GM18951 (cell line): ENCODE data around the gene DAZAP2.
"Not testable (repeated sequence)": the region's sequence is repeated elsewhere in the genome, so short reads cannot be mapped to it uniquely, and the experiment has no call there.

Experiments
- POLR2A ChIP-seq: IDR thresholded peaks from 4 replicates; pipeline ENCODE4 v1.6.1; 2011; ENCODE audit warnings: mild to moderate bottlenecking; ENCODE audit not compliant: insufficient read length, insufficient read depth; ENCODE audit errors: extremely low read depth
- in situ Hi-C: fragments of 300-500 bp; cut with MboI; formaldehyde crosslinking; loops from one replicate; pipeline ENCODE4 v1.12.0; 2022; ENCODE audit warnings: low sequenced_read_pairs, mixed read lengths, inconsistent platforms; ENCODE audit not compliant: unreplicated experiment

Gene DAZAP2

DNA sequence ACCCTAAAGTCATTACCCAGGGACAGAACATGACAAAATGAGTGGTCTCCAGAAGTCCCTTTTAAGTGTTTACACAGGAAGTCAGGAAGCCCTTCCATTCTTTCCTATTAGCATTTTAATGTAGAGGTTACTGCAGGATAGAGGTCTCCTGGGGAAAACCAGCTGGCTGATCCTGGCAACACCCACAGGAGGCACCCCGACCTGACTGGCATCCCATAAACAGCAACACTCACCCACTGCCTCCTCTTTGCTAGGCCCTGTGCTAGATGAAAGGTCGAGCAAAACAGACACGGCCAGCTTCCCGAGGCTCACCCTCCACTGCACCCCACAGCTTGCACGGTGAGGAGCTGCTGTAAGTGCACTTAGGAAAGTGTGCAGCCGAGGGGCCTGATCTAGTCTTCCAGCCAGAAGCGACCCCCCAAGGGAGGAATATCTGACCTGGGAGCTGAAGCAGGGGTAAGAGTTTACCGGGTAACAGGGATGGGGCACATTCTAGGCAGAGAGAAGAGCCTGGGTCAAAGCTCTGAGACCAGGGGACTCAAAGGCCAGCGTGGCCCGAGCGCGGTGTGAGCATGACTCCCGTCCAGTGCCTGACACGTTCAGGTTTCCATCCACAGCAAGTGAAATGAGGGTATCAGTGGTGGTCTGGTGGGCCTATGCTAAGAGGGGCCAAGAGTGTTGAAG, 9.0 kb downstream of the DAZAP2 start:
- in situ Hi-C loops: no loop called here
- no peak for TF ChIP-seq POLR2A

DNA sequence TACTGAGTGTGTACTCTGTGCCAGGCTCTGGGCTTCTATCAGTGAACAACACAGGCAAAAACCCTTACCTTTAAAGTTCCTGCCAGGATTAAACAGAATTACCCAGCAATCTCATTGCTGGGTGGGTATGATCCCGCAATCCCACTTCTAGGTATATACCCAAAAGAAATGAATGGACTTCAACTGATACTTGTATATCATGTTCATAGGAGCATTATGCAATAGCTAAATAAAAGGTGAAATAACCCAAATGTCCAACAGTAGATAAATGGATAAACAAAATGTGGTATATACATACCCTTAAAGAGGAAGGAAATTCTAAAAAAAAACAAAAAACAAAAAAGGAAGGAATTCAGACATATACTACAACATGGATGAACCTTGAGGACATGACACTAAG, 14.7 kb downstream of the DAZAP2 start:
- in situ Hi-C loops: no loop called here
- TF ChIP-seq POLR2A: no peak

DNA sequence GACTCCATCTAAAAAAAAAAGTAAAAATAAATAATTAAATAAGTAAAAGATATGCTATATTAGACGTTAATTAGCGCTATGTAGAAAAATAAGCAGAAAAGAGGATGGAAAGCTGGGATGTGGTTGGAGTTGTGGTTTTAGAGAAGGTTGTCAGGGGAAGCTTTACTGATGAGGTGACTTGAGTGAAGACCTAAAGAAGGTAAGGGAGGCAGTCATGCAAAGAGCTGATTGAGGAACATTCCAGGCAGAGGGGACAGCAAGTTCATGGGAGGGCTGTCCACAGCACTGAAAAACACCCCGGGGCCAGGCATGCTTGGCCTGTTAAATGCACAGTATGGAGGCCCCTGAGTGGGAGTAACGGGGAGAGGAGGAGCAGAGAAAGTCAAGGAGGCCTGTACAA, 15.9 kb downstream of the DAZAP2 start:
- in situ Hi-C loops: no loop called here
- TF ChIP-seq POLR2A: no peak

DNA sequence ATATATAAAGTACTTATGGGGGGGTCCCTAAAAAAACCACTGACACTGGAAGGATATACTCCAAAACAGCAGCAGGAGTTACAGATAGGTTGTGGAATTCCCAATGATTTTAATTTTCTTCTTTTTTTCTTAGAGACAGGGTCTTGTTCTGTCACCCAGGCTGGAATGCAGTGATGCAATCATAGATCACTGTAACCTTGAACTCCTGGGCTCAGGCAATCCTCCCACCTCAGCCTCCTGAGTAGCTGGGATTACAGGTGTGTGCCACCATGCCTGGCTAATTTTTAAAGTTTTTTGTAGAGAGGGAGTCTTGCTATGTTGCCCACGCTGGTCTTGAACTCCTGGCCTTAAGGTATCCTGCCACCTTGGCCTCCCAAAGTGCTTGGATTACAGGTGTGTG, 21.0 kb downstream of the DAZAP2 start:
- in situ Hi-C loops: not testable (repeated sequence)

DNA sequence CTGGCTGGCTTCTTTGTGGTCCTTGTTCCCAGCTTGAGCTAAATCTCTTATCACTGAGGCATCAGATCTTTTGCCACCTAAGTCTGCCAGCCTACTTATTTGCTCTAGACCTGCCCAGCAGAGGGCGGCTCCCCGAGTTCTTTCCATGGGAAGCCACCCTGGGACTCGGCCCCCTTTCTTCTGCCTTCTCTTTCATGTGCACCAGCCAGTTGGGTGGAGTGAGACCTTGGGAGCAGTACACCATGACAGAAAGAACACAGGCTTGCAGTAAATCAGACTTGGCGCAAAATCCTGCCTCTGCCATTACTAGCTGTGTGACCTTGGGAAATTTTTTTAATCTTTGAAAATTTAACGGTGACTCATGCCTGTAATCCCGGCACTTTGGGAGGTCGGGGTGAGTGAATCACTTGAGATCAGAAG, 24.1 kb downstream of the DAZAP2 start:
- in situ Hi-C loops: no loop called here
- no peak for TF ChIP-seq POLR2A

DNA sequence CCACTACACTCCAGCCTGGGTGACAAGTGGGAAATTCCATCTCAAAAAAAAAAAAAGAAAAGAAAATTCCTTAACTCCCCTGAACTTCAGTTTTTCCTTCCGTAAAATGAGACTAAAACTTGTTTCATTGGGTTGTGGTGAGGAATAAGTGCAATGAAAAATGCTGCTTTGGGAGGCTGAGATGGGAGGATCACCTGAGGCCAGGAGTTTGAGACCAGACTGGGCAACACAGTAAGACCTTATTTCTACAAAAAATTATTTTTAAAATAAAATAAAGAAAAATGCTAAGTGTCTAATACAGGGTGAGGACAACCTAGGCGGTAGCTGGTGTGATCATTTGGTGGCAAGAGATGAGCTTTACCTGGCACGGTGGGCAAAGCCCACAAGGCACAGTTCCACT, 24.7 kb downstream of the DAZAP2 start:
- in situ Hi-C loops: no loop called here
- TF ChIP-seq POLR2A: no peak

DNA sequence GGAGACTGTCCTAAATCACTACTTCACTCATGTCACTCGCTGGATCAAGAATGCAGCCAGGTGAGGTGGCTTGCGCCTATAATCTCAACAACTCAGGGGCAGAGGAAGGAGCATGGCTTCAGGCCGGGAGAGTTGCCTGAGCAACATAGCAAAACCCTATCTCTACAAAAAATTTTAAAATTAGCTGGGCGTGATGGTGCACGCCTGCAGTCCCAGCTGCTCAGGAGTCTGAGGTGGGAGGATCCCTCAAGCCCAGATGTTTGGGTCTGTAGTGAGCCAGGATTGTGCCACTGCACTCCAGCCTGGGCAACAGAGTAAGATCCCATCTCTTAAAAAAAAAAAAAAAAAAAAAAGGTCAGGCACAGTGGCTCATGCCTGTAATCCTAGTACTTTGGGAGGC, 25.7 kb downstream of the DAZAP2 start:
- no peak for TF ChIP-seq POLR2A
- in situ Hi-C loops: no loop called here

DNA sequence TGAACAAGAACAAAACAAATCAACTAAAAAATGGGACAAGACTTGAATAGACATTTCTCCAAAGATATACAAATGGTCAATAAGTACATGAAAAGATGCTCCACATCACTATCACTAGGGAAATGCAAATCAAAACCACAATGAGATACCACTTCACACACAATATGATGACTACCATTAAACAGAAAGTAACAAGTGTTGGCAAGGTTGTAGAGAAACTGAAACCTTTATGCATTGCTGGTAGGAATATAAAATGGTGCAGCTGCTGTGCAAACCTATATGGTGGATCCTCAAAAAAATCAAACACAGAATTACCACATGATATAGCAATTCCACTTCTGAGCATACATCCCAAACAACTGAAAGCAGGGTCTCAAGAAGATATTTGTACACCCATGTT, 26.4 kb downstream of the DAZAP2 start:
- in situ Hi-C loops: no loop called here
- no peak for TF ChIP-seq POLR2A

DNA sequence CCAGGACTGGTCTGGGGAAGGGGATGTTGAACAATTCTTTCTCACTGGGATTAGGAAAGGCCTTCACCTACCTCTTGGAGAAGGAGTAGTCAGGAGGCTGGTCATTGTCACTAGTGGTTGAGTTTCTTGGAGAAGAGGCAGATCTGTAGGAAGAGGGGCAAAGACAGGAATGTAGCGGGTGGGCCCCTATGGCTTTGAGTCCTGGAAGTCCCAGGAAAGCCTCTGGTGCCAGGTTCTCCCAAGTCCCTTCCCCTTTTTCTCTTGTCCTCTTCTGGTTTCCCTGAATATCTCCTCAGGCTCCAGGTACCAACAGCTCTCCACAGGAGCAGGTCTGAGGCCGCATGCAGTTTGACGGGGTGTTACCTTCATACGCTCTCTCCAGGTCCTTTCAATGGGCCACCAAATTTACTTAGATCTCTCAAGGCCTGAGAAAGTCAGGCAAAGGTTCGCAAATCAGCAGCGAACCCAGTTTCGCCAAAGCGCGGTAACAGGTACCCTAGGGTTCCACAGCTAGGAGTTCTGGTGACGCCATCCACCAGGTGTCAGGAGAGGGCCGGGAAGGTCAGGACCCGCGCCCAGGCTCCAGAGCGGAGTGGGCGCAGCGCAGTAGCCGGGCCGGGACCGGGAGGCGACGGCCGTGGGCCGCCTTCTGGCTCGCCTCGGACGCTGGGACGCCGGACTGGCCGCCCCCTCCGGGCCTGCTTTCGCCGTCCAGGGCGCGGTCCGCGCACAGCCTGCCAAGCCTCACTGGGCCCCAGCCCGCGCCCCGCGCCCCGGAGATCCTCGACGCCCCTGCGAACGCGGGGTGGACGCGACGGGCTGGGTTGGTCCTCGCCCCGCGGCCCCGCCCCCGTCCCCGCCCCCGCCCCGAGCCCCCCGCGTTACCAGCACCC, 30.8 kb downstream of the DAZAP2 start:
- no peak for TF ChIP-seq POLR2A
- in situ Hi-C loops: no loop called here

DNA sequence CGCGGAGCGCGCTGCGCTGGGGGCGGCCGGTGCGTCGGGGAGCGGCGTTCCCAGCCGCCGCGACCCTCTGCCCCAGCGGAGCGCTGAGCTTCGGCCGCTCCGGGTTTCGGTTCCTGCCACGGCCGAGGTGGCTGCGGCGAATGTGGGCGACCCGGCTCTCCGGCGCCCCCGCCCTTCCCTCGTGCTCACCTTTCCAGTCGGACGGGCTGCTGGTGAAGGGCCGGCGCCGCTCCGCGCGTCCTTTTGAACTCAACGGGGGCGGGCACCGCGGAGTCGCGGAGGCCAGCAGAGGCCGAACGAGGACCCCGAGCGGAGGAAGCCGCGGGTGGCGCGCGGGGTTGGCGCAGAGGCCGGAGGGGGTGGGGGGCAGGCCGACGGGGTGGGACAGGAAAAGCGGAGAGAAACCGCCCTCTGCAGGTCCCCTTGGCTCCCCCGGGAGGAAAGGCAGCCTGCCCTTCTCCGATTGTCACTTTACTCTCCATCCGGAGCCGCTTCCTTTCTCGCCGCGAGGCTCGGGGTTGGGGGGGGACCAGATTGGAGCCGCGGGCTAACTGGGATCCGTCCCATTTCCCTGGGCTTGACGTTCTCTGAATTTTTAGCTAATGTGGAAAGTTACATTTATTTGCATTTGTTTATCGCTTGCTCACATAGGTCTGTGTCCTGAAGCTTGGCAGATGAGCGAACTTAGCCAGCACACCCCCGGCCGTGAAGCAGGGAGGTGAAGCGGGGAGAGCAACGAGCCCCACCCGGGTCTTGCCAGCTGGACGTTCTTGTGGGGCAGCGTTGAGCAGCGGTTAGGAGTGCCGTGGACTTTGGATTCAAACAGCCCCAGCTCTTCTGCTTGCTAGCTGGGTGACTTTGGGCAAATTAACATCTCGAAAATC, 31.7 kb downstream of the DAZAP2 start, which contains the start of gene SMAGP:
TSS of gene SMAGP (minus strand) at position 349 of the 884 bp plus-strand sequence. CDS start 1,137 bp downstream, outside the sequence.
- TF ChIP-seq POLR2A: peak; percentile 36
- in situ Hi-C loops: no loop called here

DNA sequence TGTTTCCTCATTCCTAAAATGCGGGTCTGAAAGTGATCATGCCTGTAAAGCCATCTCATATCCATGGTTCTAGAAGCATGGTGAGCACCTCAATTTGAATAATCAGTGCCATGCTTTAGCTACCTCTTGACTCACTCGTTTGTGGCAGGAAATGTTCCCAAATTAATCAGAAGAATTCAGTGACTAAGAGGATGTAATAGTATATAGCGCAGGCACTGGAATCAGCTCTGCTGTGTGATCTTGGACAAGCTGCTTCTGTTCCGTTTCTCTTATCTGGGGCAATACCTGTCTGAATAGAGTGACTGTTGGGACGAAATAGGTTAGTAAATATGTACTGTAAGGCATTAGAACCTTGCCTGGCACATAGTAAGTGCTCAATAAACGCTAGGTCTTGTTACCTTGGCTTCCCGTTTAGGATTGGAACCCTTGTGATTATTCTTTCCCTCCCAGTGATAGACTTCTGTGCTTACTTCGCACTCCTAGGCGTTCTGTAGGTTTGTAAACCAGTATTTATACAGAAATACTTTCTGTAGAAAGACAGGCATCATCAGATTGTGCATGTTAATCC, 32.4 kb downstream of the DAZAP2 start:
- no peak for TF ChIP-seq POLR2A
- in situ Hi-C loops: no loop called here

DNA sequence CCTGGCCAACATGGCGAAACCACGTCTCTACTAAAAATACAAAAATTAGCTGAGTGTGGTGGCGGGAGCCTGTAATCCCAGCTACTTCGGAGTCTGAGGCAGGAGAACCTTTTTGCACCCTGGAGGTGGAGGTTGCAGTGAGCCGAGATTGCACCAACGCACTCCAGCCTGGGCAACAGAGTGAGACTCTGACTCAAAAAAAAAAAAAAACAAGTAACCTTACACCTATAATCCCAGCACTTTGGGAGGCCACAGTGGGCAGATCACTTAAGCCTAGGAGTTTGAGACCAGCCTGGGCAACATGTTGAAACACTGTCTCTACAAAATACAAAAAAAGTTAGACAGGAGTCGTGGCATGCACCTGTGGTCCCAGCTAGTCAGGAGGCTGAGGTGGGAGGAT, 34.2 kb downstream of the DAZAP2 start:
- in situ Hi-C loops: not testable (repeated sequence)

DNA sequence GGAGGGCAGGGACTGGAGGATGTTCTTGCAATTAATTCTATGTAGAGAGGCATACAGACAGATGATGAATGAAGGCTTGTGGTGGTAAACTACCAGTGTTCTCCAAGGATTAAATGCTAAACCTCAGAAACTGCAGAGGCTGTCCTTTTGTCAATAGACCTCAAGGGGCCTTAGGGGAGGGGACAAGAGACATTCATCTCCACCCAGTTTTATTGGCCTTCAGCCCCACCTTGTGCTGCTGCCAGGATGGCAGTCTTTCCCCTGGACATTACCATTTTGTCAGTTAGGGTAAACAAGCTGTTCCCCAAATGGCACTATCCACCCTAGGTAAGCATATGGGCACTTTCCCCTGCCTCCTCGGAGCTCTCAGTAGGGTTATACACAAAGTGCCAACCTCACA, 36.5 kb downstream of the DAZAP2 start:
- TF ChIP-seq POLR2A: no peak
- in situ Hi-C loops: no loop called here
